HepG2 (cell line): ENCODE results near the gene KRT81. TPM values are rescaled to one million over a fixed set of nuclear protein-coding genes. Genes with fewer than 3 reads are reported as not detected.
A peak's percentile ranks its signal among the peaks of the same experiment; 100 is the strongest.

ENCODE experiments used
- ATAC-seq: fragments of 200-7000 bp; cut with Tn5 transposase; 3 replicates; pipeline ENCODE4 v1.9.1; 2020; ENCODE audit warnings: mild to moderate bottlenecking, moderate library complexity
- BruUV-seq: library from RNA; stranded (reverse); fragments of 400-500 nt; replicated peaks from 2 replicates; lab custom pipeline; 2021; lab: Mats Ljungman, UMichigan
- CTCF ChIA-PET: fragments of 300-600 bp; formaldehyde crosslinking; extraction: SDS; loops from one replicate; lab custom pipeline; 2021; ENCODE audit warnings: low total read pairs, inconsistent platforms, low intra/inter-chr PET ratio; lab: Yijun Ruan, JAX
- POLR2A ChIA-PET: fragments of 350-600 bp; sonication (Branson Sonifier 250); formaldehyde crosslinking; loops from one replicate; lab custom pipeline; 2020; ENCODE audit warnings: antibody characterized with exemption, inconsistent platforms; lab: Yijun Ruan, JAX
- DNase-seq: peaks from one replicate; pipeline ENCODE4 v3.0.0-alpha.2; 2015; ENCODE audit warnings: low spot score
- FAIRE-seq: peaks from 3 replicates; lab custom pipeline; 2011; peaks lifted over from hg19 to GRCh38; lab: Jason Lieb, UNC
- H2AFZ ChIP-seq: one replicate; pipeline ENCODE4 v1.6.1; 2011; ENCODE audit warnings: low read length, inconsistent platforms
- H3K27ac ChIP-seq: fragments of 300-600 bp; 3 replicates; pipeline ENCODE4 v1.8.0; 2011; ENCODE audit warnings: mixed run types, mild to moderate bottlenecking, mixed read lengths, low read length, inconsistent platforms; ENCODE audit not compliant: insufficient read depth; ENCODE audit errors: extremely low read length
- H3K27me3 ChIP-seq, 2 experiments: fragments of 200-600 bp in 1 of 2; 2 replicates in 1 of 2; 3 replicates in 1 of 2; pipeline versions ENCODE4 v1.6.0 to v1.8.0; 2011; ENCODE audit warnings: low read length in 2 of 2, mild to moderate bottlenecking in 2 of 2, moderate library complexity in 2 of 2, inconsistent platforms in 1 of 2; ENCODE audit not compliant: insufficient read depth in 2 of 2, control insufficient read depth in 1 of 2
- H3K36me3 ChIP-seq, 2 experiments: fragments of 200-600 bp in 1 of 2; replicated peaks in 1 of 2; 2 replicates in 1 of 2; 3 replicates in 1 of 2; pipeline versions ENCODE4 v1.5.1 to v1.8.0; 2011; ENCODE audit warnings: low read length in 2 of 2, inconsistent platforms in 1 of 2; ENCODE audit not compliant: insufficient read depth in 2 of 2, control insufficient read depth in 1 of 2
- H3K4me1 ChIP-seq: 2 replicates; pipeline ENCODE4 v1.5.1; 2012; ENCODE audit warnings: low read length, inconsistent platforms; ENCODE audit not compliant: insufficient read depth
- H3K4me2 ChIP-seq: 2 replicates; pipeline ENCODE4 v1.6.0; 2011; ENCODE audit warnings: low read depth, low read length, inconsistent platforms
- H3K4me3 ChIP-seq, 3 experiments: fragments of 200-600 bp in 1 of 3; sonication (generic), shearing (Covaris generic) in 1 of 3; replicated peaks in 1 of 3; 2 replicates each; pipeline ENCODE4 v1.5.1; 2011 to 2016; ENCODE audit warnings: low read length in 3 of 3, inconsistent platforms in 2 of 3, low read depth in 2 of 3, mild to moderate bottlenecking in 2 of 3, control low read depth in 1 of 3, mixed read lengths in 1 of 3; ENCODE audit not compliant: insufficient read depth in 1 of 3
- H3K79me2 ChIP-seq: one replicate; pipeline ENCODE4 v1.6.1; 2011; ENCODE audit warnings: low read length, inconsistent platforms; ENCODE audit not compliant: insufficient read depth
- H3K9ac ChIP-seq: 2 replicates; pipeline ENCODE4 v1.6.0; 2011; ENCODE audit warnings: mild to moderate bottlenecking, low read depth, low read length, inconsistent platforms; ENCODE audit not compliant: insufficient read depth
- H3K9me3 ChIP-seq: 2 replicates; pipeline ENCODE4 v1.5.1; 2012; ENCODE audit warnings: mild to moderate bottlenecking, low read length
- H4K20me1 ChIP-seq: 2 replicates; pipeline ENCODE4 v1.6.0; 2011; ENCODE audit warnings: inconsistent platforms, mild to moderate bottlenecking, low read length, moderate library complexity; ENCODE audit not compliant: insufficient read depth
- HNF4G ChIP-seq, 2 experiments: sonication (generic) in 1 of 2; formaldehyde crosslinking in 1 of 2; IDR thresholded peaks; 2 replicates each; pipeline versions ENCODE4 v1.4.0 to v1.6.1; 2011 to 2020; ENCODE audit warnings: borderline replicate concordance in 2 of 2, low read depth in 2 of 2, mild to moderate bottlenecking in 2 of 2, low read length in 1 of 2, missing genetic modification reagents in 1 of 2, moderate library complexity in 1 of 2
- SPEN ChIP-seq: sonication (generic); formaldehyde crosslinking; IDR thresholded peaks from 2 replicates; pipeline ENCODE4 v1.5.1; 2020; ENCODE audit warnings: low read depth, mild to moderate bottlenecking, missing genetic modification reagents
- ZSCAN9 ChIP-seq: IDR thresholded peaks from 2 replicates; pipeline ENCODE4 v1.6.1; 2016; ENCODE audit warnings: borderline replicate concordance
- WGBS: methylation state at CpG from one replicate; pipeline ENCODE4 v1.1.6; 2017; ENCODE audit warnings: low lambda C conversion rate; 5-methylcytosine and 5-hydroxymethylcytosine counted together
- in situ Hi-C: cut with HindIII; loops from 2 replicates; pipeline ENCODE4 v1.10.0; 2017; ENCODE audit warnings: low pct_unique_long_range_greater_than_20kb; ENCODE audit not compliant: extremely low pct_ligation_motif_present
- intact Hi-C: fragments of 100-400 bp; cut with micrococcal nuclease; formaldehyde crosslinking; loops from one replicate; pipeline ENCODE4 v1.10.0; 2022; ENCODE audit not compliant: unreplicated experiment
- polyA plus RNA-seq, 8 experiments: library from polyadenylated mRNA; depleted of rRNA in 3 of 8; stranded (reverse) in 7 of 8; unstranded in 1 of 8; fragments of >200 nt; fragmentation: Illumina TruSeq in 4 of 8; extraction: Trizol in 4 of 8; gene quantifications; 2 replicates each; pipeline versions ENCODE4 v1.2.1 to v1.2.3, GENCODE V29; 2011 to 2016; ENCODE audit warnings: low read depth in 4 of 8, missing spikeins in 1 of 8, mixed read lengths in 1 of 8; ENCODE audit not compliant: insufficient read depth in 1 of 8
- total RNA-seq, 5 experiments: library from RNA; depleted of rRNA; stranded (reverse); fragments of >200 nt; fragmentation: Illumina TruSeq; extraction: Trizol; gene quantifications; 2 replicates each; pipeline ENCODE4 v1.2.3, GENCODE V29; 2016; ENCODE audit warnings: low read depth in 1 of 5
- TF ChIP-seq, protein P1 (sequence below): sonication (generic); formaldehyde crosslinking; IDR thresholded peaks from 2 replicates; pipeline ENCODE4 v1.4.0; 2020; ENCODE audit warnings: mild to moderate bottlenecking, missing genetic modification reagents
- TF ChIP-seq, protein P2 (sequence below): sonication (generic); formaldehyde crosslinking; IDR thresholded peaks from 2 replicates; pipeline ENCODE4 v1.8.0; 2022; ENCODE audit warnings: missing genetic modification reagents, mild to moderate bottlenecking, borderline replicate concordance
- TF ChIP-seq, protein P3 (sequence below): sonication (generic); formaldehyde crosslinking; IDR thresholded peaks from 2 replicates; pipeline ENCODE4 v1.5.1; 2020; ENCODE audit warnings: mild to moderate bottlenecking, missing genetic modification reagents, moderate library complexity
- TF ChIP-seq, protein P4 (sequence below): sonication (generic); formaldehyde crosslinking; IDR thresholded peaks from 2 replicates; pipeline ENCODE4 v1.5.0; 2020; ENCODE audit warnings: mild to moderate bottlenecking, missing genetic modification reagents
- TF ChIP-seq, protein P5 (sequence below): sonication (generic); formaldehyde crosslinking; IDR thresholded peaks from 2 replicates; pipeline ENCODE4 v1.4.0; 2020; ENCODE audit warnings: missing genetic modification reagents

Gene KRT81
- total and polyA plus RNA-seq, 2 of the 13 experiments (the other 11 are each of a cell fraction or from before 2014, with no cell fraction given): not detected

DNA sequence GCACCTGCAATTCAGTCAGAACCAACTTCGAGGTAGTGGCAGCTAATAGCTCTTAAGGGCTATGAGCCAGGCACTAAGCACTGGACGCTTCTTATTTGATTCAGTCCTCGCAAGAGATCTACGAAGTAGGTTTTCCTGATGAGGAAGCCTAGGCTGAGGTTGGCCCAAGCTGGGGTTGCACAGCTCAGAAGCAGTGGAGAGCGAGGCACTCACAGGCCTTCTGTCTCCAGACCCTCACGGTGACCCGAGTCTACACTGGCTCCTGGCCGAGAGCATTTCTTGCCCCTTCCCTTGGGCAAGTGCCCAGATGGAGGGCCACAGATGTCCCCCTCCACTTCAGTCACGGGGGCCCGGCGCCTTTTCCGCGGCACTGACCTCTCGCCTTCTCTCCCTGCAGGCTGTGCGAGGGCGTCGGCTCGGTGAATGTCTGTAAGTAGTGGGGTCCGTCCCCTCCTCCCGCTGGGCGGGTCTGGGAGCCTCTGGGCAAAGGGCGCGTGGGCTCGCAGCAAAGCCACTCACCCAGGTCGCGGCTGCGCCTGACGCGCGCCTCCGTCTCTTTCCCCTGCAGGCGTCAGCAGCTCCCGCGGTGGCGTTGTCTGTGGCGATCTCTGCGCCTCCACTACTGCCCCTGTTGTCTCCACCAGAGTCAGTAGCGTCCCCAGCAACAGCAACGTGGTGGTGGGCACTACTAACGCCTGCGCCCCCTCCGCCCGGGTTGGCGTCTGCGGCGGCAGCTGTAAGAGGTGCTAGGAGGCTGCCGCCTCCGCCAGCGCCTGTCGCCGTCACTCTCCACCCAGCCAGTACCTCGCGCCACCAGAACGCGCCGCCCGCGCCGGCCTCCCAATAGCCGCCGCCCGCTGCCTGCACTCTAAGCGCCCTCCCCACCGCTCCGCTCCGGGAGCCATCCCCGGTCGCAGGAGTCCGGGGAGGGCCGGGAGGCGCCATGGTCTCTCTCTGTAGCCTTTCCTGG, 16.8 kb upstream of the KRT81 start:
- H4K20me1 ChIP-seq: no peaks in the 10 kb centered on the region
- H3K4me2 ChIP-seq: peak overlapping the region; percentile 50
- H3K9me3 ChIP-seq: no peaks in the 10 kb centered on the region
- ChIA-PET POLR2A (no interaction called here), CTCF (no interaction called here)
- peaks cover 21% of the 10 kb centered on the region for H3K4me1 ChIP-seq
- no TSS peak for BruUV-seq
- FAIRE-seq (no peak), DNase-seq (no peak), ATAC-seq (peak; percentile 93)
- H3K9ac ChIP-seq: no peak overlapping the region
- H3K27ac ChIP-seq: no peak overlapping the region
- no peaks in the 10 kb centered on the region for H3K36me3 ChIP-seq
- intact Hi-C loops (loop anchor here (5.0 kb wide), 1 partner anchor 56 kb away; no protein-coding TSS in a partner anchor), in situ Hi-C loops (no loop called here)
- WGBS: 8% methylated on average over 11 of the region's 71 CpGs
- peaks cover 0 to 36% of the 10 kb centered on the region in 2 experiments; a peak in 3 of 5 replicates for H3K27me3 ChIP-seq
- no peaks in the 10 kb centered on the region for H3K79me2 ChIP-seq
- no peak overlapping the region for H2AFZ ChIP-seq
- H3K4me3 ChIP-seq: peak overlapping the region in 2 of 3 experiments; percentile 27 to 44; a peak in 2 of 6 replicates
- TF ChIP-seq, protein P1, sequence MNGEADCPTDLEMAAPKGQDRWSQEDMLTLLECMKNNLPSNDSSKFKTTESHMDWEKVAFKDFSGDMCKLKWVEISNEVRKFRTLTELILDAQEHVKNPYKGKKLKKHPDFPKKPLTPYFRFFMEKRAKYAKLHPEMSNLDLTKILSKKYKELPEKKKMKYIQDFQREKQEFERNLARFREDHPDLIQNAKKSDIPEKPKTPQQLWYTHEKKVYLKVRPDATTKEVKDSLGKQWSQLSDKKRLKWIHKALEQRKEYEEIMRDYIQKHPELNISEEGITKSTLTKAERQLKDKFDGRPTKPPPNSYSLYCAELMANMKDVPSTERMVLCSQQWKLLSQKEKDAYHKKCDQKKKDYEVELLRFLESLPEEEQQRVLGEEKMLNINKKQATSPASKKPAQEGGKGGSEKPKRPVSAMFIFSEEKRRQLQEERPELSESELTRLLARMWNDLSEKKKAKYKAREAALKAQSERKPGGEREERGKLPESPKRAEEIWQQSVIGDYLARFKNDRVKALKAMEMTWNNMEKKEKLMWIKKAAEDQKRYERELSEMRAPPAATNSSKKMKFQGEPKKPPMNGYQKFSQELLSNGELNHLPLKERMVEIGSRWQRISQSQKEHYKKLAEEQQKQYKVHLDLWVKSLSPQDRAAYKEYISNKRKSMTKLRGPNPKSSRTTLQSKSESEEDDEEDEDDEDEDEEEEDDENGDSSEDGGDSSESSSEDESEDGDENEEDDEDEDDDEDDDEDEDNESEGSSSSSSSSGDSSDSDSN (CRISPR knock-in tag): peak; percentile 36; the same call in 1 of the 2 replicates
- TF ChIP-seq, protein P2, sequence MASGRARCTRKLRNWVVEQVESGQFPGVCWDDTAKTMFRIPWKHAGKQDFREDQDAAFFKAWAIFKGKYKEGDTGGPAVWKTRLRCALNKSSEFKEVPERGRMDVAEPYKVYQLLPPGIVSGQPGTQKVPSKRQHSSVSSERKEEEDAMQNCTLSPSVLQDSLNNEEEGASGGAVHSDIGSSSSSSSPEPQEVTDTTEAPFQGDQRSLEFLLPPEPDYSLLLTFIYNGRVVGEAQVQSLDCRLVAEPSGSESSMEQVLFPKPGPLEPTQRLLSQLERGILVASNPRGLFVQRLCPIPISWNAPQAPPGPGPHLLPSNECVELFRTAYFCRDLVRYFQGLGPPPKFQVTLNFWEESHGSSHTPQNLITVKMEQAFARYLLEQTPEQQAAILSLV: peak; percentile 31; the same call in 1 of the 2 replicates
- 0 out of 2 replicates have a peak, but pooled peaks have one; percentile 23 for TF ChIP-seq SPEN (CRISPR knock-in tag)
- TF ChIP-seq, protein P3, sequence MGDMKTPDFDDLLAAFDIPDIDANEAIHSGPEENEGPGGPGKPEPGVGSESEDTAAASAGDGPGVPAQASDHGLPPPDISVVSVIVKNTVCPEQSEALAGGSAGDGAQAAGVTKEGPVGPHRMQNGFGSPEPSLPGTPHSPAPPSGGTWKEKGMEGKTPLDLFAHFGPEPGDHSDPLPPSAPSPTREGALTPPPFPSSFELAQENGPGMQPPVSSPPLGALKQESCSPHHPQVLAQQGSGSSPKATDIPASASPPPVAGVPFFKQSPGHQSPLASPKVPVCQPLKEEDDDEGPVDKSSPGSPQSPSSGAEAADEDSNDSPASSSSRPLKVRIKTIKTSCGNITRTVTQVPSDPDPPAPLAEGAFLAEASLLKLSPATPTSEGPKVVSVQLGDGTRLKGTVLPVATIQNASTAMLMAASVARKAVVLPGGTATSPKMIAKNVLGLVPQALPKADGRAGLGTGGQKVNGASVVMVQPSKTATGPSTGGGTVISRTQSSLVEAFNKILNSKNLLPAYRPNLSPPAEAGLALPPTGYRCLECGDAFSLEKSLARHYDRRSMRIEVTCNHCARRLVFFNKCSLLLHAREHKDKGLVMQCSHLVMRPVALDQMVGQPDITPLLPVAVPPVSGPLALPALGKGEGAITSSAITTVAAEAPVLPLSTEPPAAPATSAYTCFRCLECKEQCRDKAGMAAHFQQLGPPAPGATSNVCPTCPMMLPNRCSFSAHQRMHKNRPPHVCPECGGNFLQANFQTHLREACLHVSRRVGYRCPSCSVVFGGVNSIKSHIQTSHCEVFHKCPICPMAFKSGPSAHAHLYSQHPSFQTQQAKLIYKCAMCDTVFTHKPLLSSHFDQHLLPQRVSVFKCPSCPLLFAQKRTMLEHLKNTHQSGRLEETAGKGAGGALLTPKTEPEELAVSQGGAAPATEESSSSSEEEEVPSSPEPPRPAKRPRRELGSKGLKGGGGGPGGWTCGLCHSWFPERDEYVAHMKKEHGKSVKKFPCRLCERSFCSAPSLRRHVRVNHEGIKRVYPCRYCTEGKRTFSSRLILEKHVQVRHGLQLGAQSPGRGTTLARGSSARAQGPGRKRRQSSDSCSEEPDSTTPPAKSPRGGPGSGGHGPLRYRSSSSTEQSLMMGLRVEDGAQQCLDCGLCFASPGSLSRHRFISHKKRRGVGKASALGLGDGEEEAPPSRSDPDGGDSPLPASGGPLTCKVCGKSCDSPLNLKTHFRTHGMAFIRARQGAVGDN (CRISPR knock-in tag): 0 out of 2 replicates have a peak, but pooled peaks have one; percentile 22
- no peak for TF ChIP-seq HNF4G (IDR thresholded peaks at IDR 0.05; ENCODE audit: borderline replicate concordance, low read depth, low read length)
- no peak for TF ChIP-seq HNF4G (CRISPR knock-in tag; IDR thresholded peaks at IDR 0.05; ENCODE audit: borderline replicate concordance, low read depth)
- TF ChIP-seq, protein P4, sequence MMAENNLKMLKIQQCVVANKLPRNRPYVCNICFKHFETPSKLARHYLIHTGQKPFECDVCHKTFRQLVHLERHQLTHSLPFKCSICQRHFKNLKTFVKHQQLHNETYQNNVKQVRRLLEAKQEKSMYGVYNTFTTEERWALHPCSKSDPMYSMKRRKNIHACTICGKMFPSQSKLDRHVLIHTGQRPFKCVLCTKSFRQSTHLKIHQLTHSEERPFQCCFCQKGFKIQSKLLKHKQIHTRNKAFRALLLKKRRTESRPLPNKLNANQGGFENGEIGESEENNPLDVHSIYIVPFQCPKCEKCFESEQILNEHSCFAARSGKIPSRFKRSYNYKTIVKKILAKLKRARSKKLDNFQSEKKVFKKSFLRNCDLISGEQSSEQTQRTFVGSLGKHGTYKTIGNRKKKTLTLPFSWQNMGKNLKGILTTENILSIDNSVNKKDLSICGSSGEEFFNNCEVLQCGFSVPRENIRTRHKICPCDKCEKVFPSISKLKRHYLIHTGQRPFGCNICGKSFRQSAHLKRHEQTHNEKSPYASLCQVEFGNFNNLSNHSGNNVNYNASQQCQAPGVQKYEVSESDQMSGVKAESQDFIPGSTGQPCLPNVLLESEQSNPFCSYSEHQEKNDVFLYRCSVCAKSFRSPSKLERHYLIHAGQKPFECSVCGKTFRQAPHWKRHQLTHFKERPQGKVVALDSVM (CRISPR knock-in tag): no peak
- TF ChIP-seq, protein P5, sequence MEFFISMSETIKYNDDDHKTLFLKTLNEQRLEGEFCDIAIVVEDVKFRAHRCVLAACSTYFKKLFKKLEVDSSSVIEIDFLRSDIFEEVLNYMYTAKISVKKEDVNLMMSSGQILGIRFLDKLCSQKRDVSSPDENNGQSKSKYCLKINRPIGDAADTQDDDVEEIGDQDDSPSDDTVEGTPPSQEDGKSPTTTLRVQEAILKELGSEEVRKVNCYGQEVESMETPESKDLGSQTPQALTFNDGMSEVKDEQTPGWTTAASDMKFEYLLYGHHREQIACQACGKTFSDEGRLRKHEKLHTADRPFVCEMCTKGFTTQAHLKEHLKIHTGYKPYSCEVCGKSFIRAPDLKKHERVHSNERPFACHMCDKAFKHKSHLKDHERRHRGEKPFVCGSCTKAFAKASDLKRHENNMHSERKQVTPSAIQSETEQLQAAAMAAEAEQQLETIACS (CRISPR knock-in tag): peak; percentile 25; the same call in 1 of the 2 replicates
- no peak for TF ChIP-seq ZSCAN9 (CRISPR knock-in tag)
